CD4-positive, alpha-beta T cell treated with Interleukin-4 for 1 hour (primary cell): ENCODE results near the gene NDOR1.
A peak's percentile ranks its signal among the peaks of the same experiment; 100 is the strongest.

Experiments
- DNase-seq, 2 donors: peaks; one replicate each; pipeline ENCODE4 v3.0.0-alpha.2; 2020 to 2022

NDOR1 gene

DNA sequence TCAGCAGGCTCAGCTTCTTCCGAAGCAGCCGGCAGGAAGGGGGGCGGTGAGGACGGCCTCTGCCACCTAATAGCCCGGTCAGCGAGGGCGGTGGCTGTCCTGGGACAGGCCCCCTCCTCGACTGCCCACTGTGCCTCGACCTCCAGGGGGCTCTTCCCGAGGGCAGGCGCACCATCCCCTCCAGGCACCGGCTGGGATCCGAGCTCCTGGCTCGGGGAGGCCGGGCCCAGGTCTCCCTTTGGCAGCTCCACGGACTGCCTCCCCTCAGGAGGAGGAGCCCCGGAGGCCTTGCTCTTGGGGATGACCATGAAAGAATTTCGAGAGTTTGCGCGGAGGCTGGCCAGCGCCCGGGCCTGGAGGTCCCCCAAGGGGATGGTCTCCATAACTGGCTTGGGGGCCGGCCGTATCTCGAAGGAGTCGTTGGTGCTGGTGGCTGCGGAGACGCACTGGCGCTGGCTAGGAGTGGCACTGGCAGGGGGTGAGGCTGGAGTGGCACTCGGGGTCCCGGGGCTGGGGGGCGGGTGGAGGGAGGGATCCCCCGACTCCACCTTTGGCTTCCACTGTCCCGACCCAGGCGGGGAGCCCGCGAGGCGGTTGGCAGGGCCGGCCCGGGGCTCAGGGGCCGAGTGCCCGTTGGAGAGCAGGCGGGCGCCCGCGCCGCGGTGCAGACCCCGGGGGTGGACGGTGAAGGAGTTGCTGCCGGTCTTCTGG is 5.9 kb upstream of the NDOR1 start:
- no peak for DNase-seq

DNA sequence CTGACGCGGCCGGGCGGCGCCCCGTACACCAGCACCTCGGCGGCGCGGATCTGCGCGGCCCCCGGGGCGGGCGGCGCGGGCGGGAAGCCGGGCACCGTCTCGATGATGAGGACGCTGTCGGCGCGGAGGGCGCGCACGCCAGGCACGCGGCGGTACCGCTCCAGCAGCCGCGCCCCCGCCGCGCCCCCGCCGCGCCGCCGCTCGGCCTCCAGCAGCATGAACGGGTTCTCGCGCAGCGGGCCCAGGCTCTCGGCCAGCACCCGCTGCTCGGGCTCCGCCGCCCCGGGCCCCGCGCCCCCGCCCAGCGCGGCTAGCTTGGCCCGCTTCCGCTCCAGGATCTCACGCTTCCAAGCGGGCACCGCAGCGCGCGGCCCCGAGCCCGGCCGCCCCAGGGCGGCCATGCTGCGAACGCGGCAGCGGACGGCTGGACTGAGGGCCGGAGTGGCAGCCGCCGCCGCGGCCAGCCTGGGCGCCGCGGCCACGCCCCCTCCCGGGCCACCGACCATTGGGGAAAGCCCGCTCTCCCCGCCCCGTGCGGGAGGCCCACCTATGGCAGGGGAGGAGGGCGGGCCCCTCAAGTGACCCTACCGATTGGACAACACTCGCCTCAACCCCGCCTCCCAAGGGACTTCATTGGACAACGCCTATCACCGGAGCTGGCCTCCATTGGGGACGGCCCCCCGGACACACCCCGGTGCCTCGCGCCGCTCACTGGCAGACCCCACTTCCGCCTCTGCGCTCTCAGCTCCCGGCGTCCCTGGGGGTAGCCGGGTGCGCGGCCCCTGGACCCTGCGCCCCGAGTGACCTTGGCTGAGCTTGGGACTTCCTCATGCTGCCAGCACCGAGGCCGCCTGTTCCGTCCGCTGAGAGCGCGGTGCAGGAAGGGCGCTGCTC is 4.9 kb upstream of the NDOR1 start, which contains the start of gene TPRN:
TPRN (minus strand) TSS at position 431 of the 894 bp plus-strand sequence; CDS start at position 401, 30 bp downstream.
- DNase-seq: peak; percentile 98 to 99

GRCh38 chr9:137201205-137201868 is 4.2 kb upstream of the NDOR1 start:
- DNase-seq: no peak

DNA sequence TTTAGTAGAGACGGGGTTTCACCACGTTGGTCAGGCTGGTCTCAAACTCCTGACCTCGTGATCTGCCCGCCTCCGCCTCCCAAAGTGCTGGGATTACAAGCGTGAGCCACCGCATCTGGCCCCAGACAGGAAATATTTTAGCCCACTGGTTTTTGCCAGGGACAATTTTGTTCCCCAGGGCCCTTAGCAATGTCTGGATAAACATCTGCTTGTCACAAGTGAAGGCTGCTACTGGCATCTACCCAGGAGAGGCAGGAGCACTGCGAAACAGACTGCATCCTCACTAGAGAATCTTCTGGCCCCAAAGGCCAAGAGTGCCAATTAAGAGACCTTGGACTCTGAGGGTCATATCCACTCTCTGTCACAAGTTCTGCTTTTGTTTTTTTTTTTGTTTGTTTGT is 2.5 kb upstream of the NDOR1 start:
- no peak for DNase-seq

DNA sequence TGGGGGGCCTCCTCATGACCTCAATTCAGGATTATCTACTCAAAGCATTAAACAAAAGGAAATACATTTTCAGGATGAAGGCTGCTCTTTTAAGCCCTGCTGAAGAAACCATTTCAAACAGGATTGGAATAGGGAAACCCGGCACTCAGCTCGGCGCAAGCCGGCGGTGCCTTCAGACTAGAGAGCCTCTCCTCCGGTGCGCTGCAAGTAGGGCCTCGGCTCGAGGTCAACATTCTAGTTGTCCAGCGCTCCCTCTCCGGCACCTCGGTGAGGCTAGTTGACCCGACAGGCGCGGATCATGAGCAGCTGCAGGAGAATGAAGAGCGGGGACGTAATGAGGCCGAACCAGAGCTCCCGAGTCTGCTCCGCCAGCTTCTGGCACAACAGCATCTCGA is 772 bp upstream of the NDOR1 start:
- no peak for DNase-seq

DNA sequence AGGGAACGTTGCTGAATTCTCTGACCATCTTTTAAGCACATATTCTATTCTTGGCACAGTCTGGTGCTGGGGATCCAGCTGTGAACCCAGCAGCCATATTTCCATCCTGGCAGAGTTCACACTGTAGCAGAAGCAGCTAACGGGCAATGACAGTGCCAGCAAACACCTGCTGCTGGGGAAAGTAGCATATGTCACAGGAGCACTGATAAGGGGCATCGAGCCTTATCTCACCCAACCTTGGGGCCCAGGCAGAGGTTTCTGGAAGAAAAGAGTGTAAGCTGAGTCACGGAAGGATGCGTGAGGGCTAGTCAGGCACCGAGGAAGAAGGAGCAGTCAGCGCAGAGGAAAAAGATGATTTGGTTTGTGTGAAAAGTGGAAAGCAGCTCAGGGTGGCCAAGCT is 1.1 kb downstream of the NDOR1 start:
- no peak for DNase-seq

DNA sequence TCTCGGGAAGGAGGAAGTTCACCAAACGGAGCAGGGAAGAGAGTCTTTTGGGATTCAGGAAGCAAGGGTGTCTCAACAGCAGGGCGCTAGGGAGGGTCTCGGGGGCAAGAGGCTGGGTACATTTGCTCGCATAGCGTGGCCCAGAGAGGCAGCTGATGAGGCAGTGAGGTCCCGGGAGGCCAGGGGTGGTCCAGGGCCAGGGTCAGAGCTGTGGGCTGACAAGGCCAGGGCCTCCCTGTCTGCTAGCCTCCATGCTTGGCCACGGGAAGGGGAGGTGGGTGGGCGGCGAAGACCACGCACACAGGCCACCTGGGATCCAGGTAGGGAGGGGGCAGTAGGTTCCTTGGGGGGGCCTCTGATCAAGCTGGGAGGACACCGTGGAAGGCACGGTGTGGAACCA is 6.0 kb downstream of the NDOR1 start:
- no peak for DNase-seq

DNA sequence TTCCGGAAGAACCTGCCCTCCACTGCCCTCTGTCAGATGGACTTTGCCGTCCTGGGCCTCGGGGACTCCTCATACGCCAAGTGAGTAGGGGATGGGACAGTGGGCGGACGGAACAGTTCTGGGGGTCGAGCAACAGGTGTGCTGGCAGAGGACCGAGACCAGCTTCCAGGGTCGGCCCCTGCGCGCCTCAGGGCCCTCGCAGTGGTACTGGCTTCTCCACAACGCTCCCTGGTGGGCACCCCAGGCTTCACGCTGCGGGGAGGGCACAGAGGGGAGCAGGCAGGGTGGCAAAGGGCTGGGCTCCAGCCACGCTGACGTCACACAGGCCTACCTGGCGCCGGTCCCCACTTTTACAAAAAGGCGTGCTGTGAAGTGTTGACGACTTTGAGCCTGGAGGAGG is 7.0 kb downstream of the NDOR1 start:
- no peak for DNase-seq

- DNase-seq: no peak
These were observed 7.9 kb downstream of the NDOR1 start for GRCh38 chr9:137213160-137214060.

- DNase-seq: no peak
These were observed 9.1 kb downstream of the NDOR1 start for GRCh38 chr9:137214620-137215019.

DNA sequence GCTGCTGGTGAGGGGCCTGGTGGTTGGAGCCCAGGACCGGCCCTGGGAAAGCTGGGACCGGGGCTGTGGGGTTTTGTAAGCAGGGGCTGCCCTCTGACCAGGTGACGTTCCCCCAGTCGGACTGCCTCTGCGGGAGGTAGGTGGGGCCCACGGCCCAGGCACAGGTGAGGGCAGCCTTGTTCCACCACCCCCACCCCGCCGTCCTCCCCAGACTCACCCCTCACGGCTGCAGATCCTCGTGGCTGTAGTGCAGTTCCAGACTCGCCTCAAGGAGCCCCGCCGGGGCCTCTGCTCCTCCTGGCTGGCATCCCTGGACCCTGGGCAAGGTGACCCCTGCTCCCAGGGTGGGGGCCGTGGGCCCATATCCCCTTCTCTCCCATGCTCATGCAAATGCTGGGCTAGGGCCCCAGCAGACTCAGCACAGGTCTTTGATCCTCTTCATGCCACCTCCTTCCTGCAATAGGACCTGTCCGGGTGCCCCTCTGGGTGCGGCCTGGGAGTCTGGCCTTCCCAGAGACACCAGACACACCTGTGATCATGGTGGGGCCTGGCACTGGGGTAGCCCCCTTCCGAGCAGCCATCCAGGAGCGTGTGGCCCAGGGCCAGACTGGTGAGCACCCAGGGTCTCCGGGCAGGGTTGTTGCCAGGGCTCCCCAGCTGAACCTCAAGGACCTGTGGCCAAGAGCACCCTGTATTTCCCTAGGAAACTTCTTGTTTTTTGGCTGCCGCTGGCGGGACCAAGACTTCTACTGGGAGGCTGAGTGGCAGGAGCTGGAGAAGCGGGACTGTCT is 9.9 kb downstream of the NDOR1 start:
- no peak for DNase-seq

DNA sequence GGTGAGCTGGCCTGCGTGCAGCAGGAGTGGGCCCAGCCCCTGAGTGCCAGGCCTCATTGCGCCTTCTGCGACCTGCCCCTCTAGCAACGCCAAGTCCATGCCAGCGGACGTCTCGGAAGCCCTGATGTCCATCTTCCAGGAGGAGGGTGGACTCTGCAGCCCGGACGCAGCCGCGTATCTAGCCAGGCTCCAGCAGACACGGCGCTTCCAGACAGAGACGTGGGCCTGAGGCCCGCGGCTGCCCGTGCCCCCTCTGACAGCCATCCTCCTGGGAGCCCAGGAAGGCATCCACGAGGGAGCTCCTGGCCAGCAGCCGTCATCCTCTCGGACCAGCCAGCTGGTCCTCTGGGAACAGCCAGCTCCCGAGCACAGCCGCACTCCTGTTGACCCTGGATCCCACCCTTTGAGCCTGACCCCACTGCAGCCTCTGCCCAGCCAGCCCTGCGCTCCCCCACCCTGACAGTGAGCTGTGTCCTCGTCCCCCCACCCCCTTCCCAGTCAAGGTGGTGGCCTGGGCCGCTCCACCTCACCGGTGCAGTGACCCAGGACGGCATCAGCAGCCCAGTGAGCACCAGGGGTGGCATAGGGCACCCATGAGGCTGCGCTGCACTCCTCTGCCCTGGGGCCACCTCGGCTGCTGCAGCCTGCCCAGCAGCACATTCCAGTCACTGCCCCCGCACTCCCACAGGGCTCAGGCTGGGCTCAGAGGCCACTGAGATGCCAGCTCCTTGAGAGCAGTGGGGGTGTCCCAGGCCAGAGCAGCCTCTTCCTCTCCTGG is 10.9 kb downstream of the NDOR1 start:
- no peak for DNase-seq

GRCh38 chr9:137217276-137218211 is 12.0 kb downstream of the NDOR1 start:
- DNase-seq: no peak

- no peak for DNase-seq
These were observed 12.8 kb downstream of the NDOR1 start for GRCh38 chr9:137218212-137218753.

DNA sequence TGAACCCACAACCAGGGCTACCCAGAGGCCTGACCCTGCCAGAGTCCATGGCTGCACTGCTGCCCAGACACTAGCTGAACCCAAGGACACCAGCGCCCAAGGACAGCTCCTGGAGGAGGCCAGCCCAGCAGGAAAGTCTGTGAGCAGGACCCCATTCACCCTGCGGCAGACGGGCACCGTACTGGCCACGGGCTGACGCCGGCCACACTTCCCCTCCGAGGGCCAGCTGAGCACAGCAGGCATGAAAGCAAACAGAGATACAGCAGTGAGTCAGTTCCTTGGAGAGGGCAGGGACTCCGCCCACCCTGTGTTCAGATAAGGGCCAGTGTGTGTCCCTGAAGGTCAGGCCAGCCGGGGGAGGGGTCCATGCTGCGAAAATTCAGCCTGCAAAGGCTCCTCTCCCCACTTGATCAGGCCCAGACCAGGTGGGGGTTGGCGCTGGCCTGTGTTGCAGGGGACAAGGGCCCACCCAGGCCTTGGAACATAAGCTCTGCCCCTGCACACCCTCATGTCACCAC is 13.3 kb downstream of the NDOR1 start:
- DNase-seq: no peak

GRCh38 chr9:137219757-137220316 is 14.3 kb downstream of the NDOR1 start:
- DNase-seq: no peak

- no peak for DNase-seq
These were observed 15.0 kb downstream of the NDOR1 start for GRCh38 chr9:137220317-137221094.

GRCh38 chr9:137221095-137221505 is 15.6 kb downstream of the NDOR1 start:
- DNase-seq: no peak
